ENCODE results near the gene MAP3K14.

- no peak for TF ChIP-seq CTCF (conservative IDR thresholded peaks at IDR 0.05; ENCODE audit: low read depth, low read length)
- TF ChIP-seq SMC3 (IDR thresholded peaks at IDR 0.05; ENCODE audit: low read depth, low read length) = no peak
- TF ChIP-seq POLR2A (IDR thresholded peaks at IDR 0.05; ENCODE audit: low read depth, low read length) = no peak
- TF ChIP-seq RAD21 (IDR thresholded peaks at IDR 0.05; ENCODE audit: low read length) = no peak
- TF ChIP-seq FOS (IDR thresholded peaks at IDR 0.05; ENCODE audit: low read depth, low read length) = no peak
- no peak for TF ChIP-seq NFE2L2 (IDR thresholded peaks at IDR 0.05; ENCODE audit: low read depth, low read length)
- no peak for TF ChIP-seq CEBPB (IDR thresholded peaks at IDR 0.05; ENCODE audit: low read depth, low read length)
- TF ChIP-seq RCOR1 (IDR thresholded peaks at IDR 0.05; ENCODE audit: insufficient replicate concordance, low read length) = no peak
Observed at GRCh38 chr17:45248132-45248957, 68.5 kb downstream of the MAP3K14 start.
